HEK293T (cell line): ENCODE measurements around the gene DHRS9.

Experiments used
- CTCF ChIA-PET: fragments of 350-600 bp; formaldehyde crosslinking; extraction: SDS; loops from one replicate; lab custom pipeline; 2021; ENCODE audit warnings: antibody characterized with exemption, inconsistent platforms; lab: Yijun Ruan, JAX
- POLR2A ChIA-PET: fragments of 350-600 bp; formaldehyde crosslinking; extraction: SDS; loops from one replicate; lab custom pipeline; 2020; ENCODE audit warnings: antibody characterized with exemption, inconsistent platforms; lab: Yijun Ruan, JAX
- DNase-seq: peaks from one replicate; pipeline ENCODE4 v3.0.0; 2012; ENCODE audit warnings: mixed read lengths; ENCODE audit errors: extremely low spot score
- ARNT ChIP-seq: fragments of 450-650 bp; IDR thresholded peaks from 2 replicates; pipeline ENCODE4 v1.6.1; 2017; ENCODE audit warnings: mild to moderate bottlenecking
- BHLHE40 ChIP-seq: fragments of 450-650 bp; IDR thresholded peaks from 2 replicates; pipeline ENCODE4 v1.6.1; 2016; ENCODE audit warnings: mild to moderate bottlenecking, moderate library complexity, borderline replicate concordance
- CTBP1 ChIP-seq: fragments of 450-650 bp; IDR thresholded peaks from 2 replicates; pipeline ENCODE4 v1.6.1; 2016; ENCODE audit warnings: borderline replicate concordance
- ELF4 ChIP-seq: fragments of 450-650 bp; IDR thresholded peaks from 2 replicates; pipeline ENCODE4 v1.6.1; 2017; ENCODE audit warnings: antibody characterized with exemption
- FOXA1 ChIP-seq: fragments of 450-650 bp; IDR thresholded peaks from 2 replicates; pipeline ENCODE4 v1.6.1; 2016; ENCODE audit warnings: mild to moderate bottlenecking
- FOXK2 ChIP-seq: fragments of 450-650 bp; IDR thresholded peaks from 2 replicates; pipeline ENCODE4 v1.6.1; 2016; ENCODE audit warnings: mild to moderate bottlenecking
- FOXM1 ChIP-seq: fragments of 450-650 bp; IDR thresholded peaks from 2 replicates; pipeline ENCODE4 v1.6.1; 2017; ENCODE audit warnings: mild to moderate bottlenecking, borderline replicate concordance
- HDGF ChIP-seq: fragments of 450-650 bp; IDR thresholded peaks from 2 replicates; pipeline ENCODE4 v1.6.1; 2017; ENCODE audit warnings: antibody characterized with exemption, borderline replicate concordance
- L3MBTL2 ChIP-seq: fragments of 450-650 bp; conservative IDR thresholded peaks from 2 replicates; pipeline ENCODE4 v1.6.1; 2016; ENCODE audit warnings: mild to moderate bottlenecking
- LEF1 ChIP-seq: fragments of 450-650 bp; IDR thresholded peaks from 2 replicates; pipeline ENCODE4 v1.6.1; 2017; ENCODE audit warnings: mild to moderate bottlenecking, borderline replicate concordance
- NFRKB ChIP-seq: fragments of 450-650 bp; IDR thresholded peaks from 2 replicates; pipeline ENCODE4 v1.6.1; 2016; ENCODE audit warnings: mild to moderate bottlenecking, moderate library complexity
- SP1 ChIP-seq: fragments of 450-650 bp; IDR thresholded peaks from 2 replicates; pipeline ENCODE4 v1.6.1; 2017
- SUZ12 ChIP-seq: fragments of 450-650 bp; IDR thresholded peaks from 2 replicates; pipeline ENCODE4 v1.6.1; 2016; ENCODE audit warnings: mild to moderate bottlenecking
- TARDBP ChIP-seq: fragments of 450-650 bp; IDR thresholded peaks from 2 replicates; pipeline ENCODE4 v1.6.1; 2016
- ZNF384 ChIP-seq: fragments of 450-650 bp; IDR thresholded peaks from 2 replicates; pipeline ENCODE4 v1.6.1; 2016
- TF ChIP-seq, protein P1 (sequence below): fragments of 450-650 bp; IDR thresholded peaks from 2 replicates; pipeline ENCODE4 v1.6.1; 2016

Gene DHRS9

GRCh38 chr2:169077674-169078240 lies 8.4 kb downstream of the DHRS9 start:
- no peak for DNase-seq
- ChIA-PET POLR2A (no interaction called here), CTCF (no interaction called here)
- TF ChIP-seq CTBP1, result no peak
- no peak for TF ChIP-seq LEF1
- TF ChIP-seq SUZ12, result no peak
- TF ChIP-seq NFRKB, result no peak
- no peak for TF ChIP-seq ELF4
- no peak for TF ChIP-seq HDGF
- no peak for TF ChIP-seq FOXK2
- no peak for TF ChIP-seq TARDBP
- no peak for TF ChIP-seq ARNT
- TF ChIP-seq BHLHE40, result no peak
- no peak for TF ChIP-seq SP1
- TF ChIP-seq, protein P1, sequence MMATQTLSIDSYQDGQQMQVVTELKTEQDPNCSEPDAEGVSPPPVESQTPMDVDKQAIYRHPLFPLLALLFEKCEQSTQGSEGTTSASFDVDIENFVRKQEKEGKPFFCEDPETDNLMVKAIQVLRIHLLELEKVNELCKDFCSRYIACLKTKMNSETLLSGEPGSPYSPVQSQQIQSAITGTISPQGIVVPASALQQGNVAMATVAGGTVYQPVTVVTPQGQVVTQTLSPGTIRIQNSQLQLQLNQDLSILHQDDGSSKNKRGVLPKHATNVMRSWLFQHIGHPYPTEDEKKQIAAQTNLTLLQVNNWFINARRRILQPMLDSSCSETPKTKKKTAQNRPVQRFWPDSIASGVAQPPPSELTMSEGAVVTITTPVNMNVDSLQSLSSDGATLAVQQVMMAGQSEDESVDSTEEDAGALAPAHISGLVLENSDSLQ, result no peak
- TF ChIP-seq L3MBTL2, result no peak
- TF ChIP-seq FOXM1, result no peak
- TF ChIP-seq FOXA1, result no peak

GRCh38 chr2:169080250-169081069 lies 11.1 kb downstream of the DHRS9 start:
- no peak for DNase-seq
- CTCF ChIA-PET, result interaction anchor here (0.9 kb wide), 1 partner anchor 52 kb away, joined by 3 read pairs; no protein-coding TSS in a partner anchor
- POLR2A ChIA-PET, result no interaction called here
- TF ChIP-seq NFRKB (no peak), L3MBTL2 (no peak), HDGF (no peak), FOXA1 (no peak), ELF4 (no peak), FOXK2 (no peak), BHLHE40 (no peak), CTBP1 (no peak), LEF1 (no peak), ARNT (no peak), TARDBP (no peak)

GRCh38 chr2:169081551-169081950 lies 12.2 kb downstream of the DHRS9 start:
- no peak for TF ChIP-seq FOXK2
- no peak for TF ChIP-seq ZNF384
- TF ChIP-seq TARDBP, result no peak
- TF ChIP-seq BHLHE40, result no peak
- no peak for TF ChIP-seq HDGF
- TF ChIP-seq CTBP1, result no peak
- TF ChIP-seq, protein P1, result no peak
- TF ChIP-seq NFRKB, result no peak
- no peak for TF ChIP-seq SUZ12
- no peak for TF ChIP-seq L3MBTL2
- TF ChIP-seq LEF1, result no peak
- TF ChIP-seq SP1, result no peak
- TF ChIP-seq FOXM1, result no peak
- no peak for TF ChIP-seq ELF4
- no peak for TF ChIP-seq ARNT
- no peak for TF ChIP-seq FOXA1
- DNase-seq, result no peak
- ChIA-PET CTCF (no interaction called here), POLR2A (no interaction called here)

DNA sequence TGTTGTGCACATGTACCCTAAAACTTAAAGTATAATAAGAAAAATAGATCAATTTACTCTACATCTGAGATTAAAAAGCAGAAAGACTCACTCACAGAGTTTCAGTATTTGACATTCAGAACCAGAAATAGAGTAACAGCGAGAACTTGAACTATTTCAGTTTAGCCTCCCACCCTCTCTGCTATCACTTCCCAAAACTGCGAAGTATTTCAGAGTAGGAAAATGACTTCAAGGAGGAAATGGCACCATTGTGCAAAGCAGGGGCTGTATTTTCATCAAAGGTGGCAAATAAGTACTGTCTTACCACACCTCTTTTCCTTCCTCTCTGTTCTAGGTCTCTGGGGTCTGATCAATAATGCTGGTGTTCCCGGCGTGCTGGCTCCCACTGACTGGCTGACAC lies 13.6 kb downstream of the DHRS9 start:
- POLR2A ChIA-PET, result no interaction called here
- TF ChIP-seq HDGF, result no peak
- TF ChIP-seq SP1, result no peak
- no peak for TF ChIP-seq SUZ12
- TF ChIP-seq ARNT, result no peak
- no peak for TF ChIP-seq ZNF384
- no peak for TF ChIP-seq FOXK2
- CTCF ChIA-PET, result no interaction called here
- DNase-seq, result no peak

DNA sequence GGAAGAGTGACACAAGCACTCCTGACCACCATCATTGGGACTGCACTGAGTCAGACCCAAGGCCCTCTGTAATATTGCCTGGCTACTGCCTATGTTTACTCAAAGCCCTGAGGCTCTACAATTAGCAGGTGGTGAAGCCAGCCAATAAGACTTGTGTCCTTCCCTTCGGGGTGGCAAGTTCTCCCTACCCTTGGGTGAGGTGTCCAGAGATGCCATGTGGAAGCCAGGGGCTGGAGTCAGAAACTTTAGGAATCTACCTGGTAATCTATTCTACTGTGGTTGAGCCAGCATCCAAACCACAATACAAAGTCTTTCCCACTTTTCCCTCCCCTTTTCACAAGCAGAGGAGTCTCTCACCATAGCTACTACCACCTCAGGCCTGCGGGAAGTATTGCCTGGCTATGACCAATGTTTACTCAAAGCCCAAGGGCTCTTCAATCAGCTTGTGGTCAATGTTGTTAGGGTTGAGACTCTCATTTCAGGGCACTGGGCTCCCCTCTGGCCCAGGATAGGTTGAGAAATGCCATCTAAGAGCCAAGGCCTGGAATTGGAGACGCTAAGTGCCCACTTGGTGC lies 17.6 kb downstream of the DHRS9 start:
- ChIA-PET CTCF (no interaction called here), POLR2A (no interaction called here)
- DNase-seq, result no peak
- TF ChIP-seq L3MBTL2 (no peak), ZNF384 (no peak), SUZ12 (no peak), FOXM1 (no peak), HDGF (no peak), TARDBP (no peak), SP1 (no peak), ELF4 (no peak), LEF1 (no peak), FOXA1 (no peak), CTBP1 (no peak), ARNT (no peak), NFRKB (no peak), FOXK2 (no peak), BHLHE40 (no peak)
- TF ChIP-seq, protein P1, result no peak
